ENCODE data around the gene LAMC2.

DNA sequence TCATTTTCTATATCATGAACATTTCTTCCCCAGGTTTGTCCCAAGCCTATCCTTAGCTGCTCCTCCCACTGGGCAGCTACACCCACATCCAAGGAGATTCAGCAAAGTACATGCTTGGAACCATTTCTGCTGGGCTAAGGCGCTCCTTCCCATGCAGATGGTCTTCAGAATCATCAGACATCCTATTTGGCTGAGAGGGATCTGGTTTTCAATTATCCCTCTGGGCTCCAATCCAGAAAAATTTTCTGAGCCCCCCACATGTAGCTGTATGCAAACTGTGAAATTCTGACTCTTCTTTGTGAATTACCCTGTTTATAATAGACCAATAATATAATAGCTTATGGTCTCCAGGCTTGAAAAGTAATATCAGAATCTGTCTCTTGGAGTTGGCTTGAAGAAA is 99.2 kb downstream of the LAMC2 start:
- TF ChIP-seq CTCF (IDR thresholded peaks at IDR 0.05) (no peak), POLR2A (IDR thresholded peaks at IDR 0.05) (no peak)

Measured in ovary (tissue), 3 donors.